ENCODE measurements around the gene KRTAP5-1. TPM values are rescaled to one million over a fixed set of nuclear protein-coding genes. Genes with fewer than 3 reads are reported as not detected.
"Not testable (repeated sequence)": the region's sequence is repeated elsewhere in the genome, so short reads cannot be mapped to it uniquely, and the experiment has no call there.

KRTAP5-1 gene
- total and polyA plus RNA-seq, 2 donors = not detected

DNA sequence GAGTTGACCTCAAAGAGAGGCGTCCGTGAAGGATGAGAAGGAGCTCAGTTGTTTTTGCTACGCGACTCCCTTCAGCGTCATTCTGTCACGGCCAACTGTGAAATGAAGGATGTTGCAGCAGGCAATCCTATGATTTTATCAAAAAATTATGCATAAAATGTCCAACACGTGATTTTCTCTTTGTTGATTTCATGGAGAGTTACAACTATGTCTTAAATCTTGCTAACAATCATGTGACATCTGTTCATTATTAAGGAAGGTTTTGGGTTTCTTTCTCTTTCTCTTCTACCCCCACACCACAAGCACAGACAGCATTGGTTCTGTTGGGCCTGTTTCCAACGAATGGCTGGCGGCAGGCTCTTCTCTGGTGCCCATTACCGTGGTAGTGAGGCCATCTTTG is 33.1 kb upstream of the KRTAP5-1 start:
- H3K36me3 ChIP-seq (ENCODE audit: insufficient read depth) = no peaks in the 10 kb centered on the region
- no peak for DNase-seq (ENCODE audit: extremely low spot score)
- H3K27ac ChIP-seq (ENCODE audit: low read depth) = no peak overlapping the region
- no peak overlapping the region for H3K4me3 ChIP-seq (ENCODE audit: low read depth, low read length)
- WGBS = 80% methylated on average over 10 of the region's 10 CpGs
- H3K4me1 ChIP-seq (ENCODE audit: insufficient read depth) = no peaks in the 10 kb centered on the region

- no peak within 1 kb of the TSS for H3K4me3 ChIP-seq (ENCODE audit: low read depth, low read length)
- H3K27ac ChIP-seq (ENCODE audit: low read depth) = no peak within 1 kb of the TSS
- H3K36me3 ChIP-seq (ENCODE audit: insufficient read depth) = no peaks in the 10 kb centered on the region
- WGBS = 68% methylated on average over 4 of the region's 4 CpGs
- DNase-seq (ENCODE audit: extremely low spot score) = no peak
- no peaks in the 10 kb centered on the region for H3K4me1 ChIP-seq (ENCODE audit: insufficient read depth)
Measured at GRCh38 chr11:1608363-1608762, 23.3 kb upstream of the KRTAP5-1 start, which contains the start of gene KRTAP5-3. KRTAP5-3 (minus strand) TSS chr11:1608463; CDS start chr11:1608385, 78 bp downstream.

- H3K4me1 ChIP-seq (ENCODE audit: insufficient read depth); DNase-seq (ENCODE audit: extremely low spot score): not testable (repeated sequence)
- WGBS = 32% methylated on average over 5 of the region's 5 CpGs
Measured at GRCh38 chr11:1607901-1608300, 22.8 kb upstream of the KRTAP5-1 start.

DNA sequence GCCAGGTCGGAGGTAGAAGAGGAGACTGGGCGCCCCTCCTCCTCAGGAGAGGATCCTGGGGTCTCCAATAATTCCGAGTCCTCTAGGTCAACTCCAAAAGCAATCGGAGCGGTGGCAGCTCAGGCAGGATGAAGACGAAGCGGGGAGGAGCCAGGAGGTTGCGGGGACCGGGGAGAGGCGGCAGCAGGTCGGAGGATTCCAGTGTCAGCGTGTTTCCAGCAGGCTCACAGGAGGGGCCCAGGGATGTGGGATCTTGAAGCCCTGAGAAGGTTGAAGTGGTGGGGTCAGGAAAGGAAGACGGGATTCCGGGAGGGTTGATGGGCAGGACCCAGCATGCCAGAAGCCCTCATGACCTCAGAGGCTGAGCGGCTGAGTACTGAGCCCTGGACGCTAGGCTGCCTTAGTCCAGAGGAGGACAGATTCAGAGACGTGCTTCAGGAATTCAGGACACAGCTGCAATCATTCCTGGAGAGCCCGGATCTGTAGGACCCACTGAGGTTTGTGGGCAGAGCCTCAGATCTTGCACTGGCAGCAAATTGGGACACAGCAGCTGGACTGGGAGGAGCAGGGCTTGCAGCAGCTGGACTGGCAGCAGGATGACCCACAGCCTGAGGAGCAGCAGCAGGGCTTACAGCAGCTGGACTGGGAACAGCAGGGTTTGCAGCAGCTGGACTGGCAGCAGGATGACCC is 22.2 kb upstream of the KRTAP5-1 start:
- not testable (repeated sequence) for DNase-seq (ENCODE audit: extremely low spot score); H3K4me3 ChIP-seq (ENCODE audit: low read depth, low read length); H3K36me3 ChIP-seq (ENCODE audit: insufficient read depth); H3K4me1 ChIP-seq (ENCODE audit: insufficient read depth); H3K27ac ChIP-seq (ENCODE audit: low read depth)
- WGBS = 26% methylated on average over 18 of the region's 18 CpGs

More at GRCh38 chr11:1607901-1608300, 22.8 kb upstream of the KRTAP5-1 start:
- not testable (repeated sequence) for H3K36me3 ChIP-seq (ENCODE audit: insufficient read depth); H3K4me3 ChIP-seq (ENCODE audit: low read depth, low read length); H3K27ac ChIP-seq (ENCODE audit: low read depth)

- not testable (repeated sequence) for H3K4me3 ChIP-seq (ENCODE audit: low read depth, low read length); H3K27ac ChIP-seq (ENCODE audit: low read depth); H3K36me3 ChIP-seq (ENCODE audit: insufficient read depth); DNase-seq (ENCODE audit: extremely low spot score); H3K4me1 ChIP-seq (ENCODE audit: insufficient read depth)
- 88% methylated on average over 13 of the region's 13 CpGs for WGBS
Measured at GRCh38 chr11:1605923-1606322, 20.8 kb upstream of the KRTAP5-1 start.

DNA sequence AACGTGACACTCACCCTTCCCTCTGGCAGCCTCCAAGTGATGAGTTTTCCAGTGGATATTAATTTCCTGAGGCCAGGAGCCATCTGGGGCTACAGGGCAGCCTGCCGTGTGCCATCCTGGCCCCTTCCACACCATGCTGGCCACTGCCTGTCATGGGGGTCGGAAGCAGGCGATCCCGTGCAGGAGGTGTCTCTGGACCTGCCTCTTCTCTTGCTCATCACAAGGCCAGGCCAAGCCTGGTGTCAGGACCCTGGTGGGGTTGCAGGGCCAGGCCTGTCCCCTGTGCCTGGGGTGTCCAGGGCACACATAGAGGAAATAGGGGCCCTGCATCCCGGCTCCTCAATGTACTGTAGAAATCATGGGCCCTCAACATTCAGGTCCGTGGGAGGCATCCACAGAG is 19.6 kb upstream of the KRTAP5-1 start:
- 85% methylated on average over 7 of the region's 7 CpGs for WGBS
- Histone ChIP-seq H3K36me3 (ENCODE audit: insufficient read depth) (no peaks in the 10 kb centered on the region), H3K4me3 (ENCODE audit: low read depth, low read length) (no peak overlapping the region), H3K4me1 (ENCODE audit: insufficient read depth) (no peaks in the 10 kb centered on the region), H3K27ac (ENCODE audit: low read depth) (no peak overlapping the region)
- no peak for DNase-seq (ENCODE audit: extremely low spot score)

- Histone ChIP-seq H3K4me3 (ENCODE audit: low read depth, low read length) (no peak overlapping the region), H3K27ac (ENCODE audit: low read depth) (no peak overlapping the region), H3K4me1 (ENCODE audit: insufficient read depth) (no peaks in the 10 kb centered on the region), H3K36me3 (ENCODE audit: insufficient read depth) (no peaks in the 10 kb centered on the region)
- WGBS = 91% methylated on average over 11 of the region's 11 CpGs
- no peak for DNase-seq (ENCODE audit: extremely low spot score)
Measured at GRCh38 chr11:1604181-1604580, 19.1 kb upstream of the KRTAP5-1 start.

DNA sequence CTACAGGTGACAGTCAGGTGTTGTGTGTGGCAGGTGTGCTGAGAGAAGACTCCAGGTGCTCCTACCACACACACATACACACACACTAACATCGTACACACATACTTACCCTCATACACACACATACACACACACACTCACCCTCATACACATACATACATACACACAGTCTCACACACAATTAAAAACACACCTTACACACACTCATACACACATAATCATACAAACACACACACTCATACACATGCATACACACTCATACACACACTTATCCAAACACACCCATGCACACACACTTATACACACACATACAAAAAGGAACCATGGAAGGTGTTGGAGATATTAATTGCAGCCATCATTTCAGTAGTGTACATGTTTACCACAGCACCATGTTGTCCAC is 18.5 kb upstream of the KRTAP5-1 start:
- Histone ChIP-seq H3K36me3 (ENCODE audit: insufficient read depth) (no peaks in the 10 kb centered on the region), H3K4me1 (ENCODE audit: insufficient read depth) (no peaks in the 10 kb centered on the region), H3K4me3 (ENCODE audit: low read depth, low read length) (no peak overlapping the region), H3K27ac (ENCODE audit: low read depth) (no peak overlapping the region)
- no peak for DNase-seq (ENCODE audit: extremely low spot score)
- 86% methylated on average over 1 of the region's 1 CpG for WGBS

DNA sequence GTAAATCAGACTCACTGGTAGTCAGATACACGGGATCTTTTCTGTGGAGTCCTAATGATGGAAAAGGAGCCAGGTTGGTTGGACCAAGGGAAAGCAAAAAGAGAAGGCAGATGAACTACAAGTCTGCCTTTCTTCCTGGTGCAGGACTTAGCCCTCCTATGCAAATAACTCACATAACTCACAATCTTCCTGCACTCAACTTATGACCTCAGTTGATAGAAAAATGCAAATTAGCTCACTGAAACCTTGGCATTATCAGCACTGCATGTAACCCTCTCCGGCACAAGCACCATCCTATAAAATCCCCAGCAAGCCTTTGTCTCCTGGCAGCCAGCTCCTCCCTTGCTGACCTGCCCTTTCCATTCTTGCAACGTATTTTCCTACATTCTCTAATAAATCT is 16.6 kb upstream of the KRTAP5-1 start:
- not testable (repeated sequence) for H3K4me3 ChIP-seq (ENCODE audit: low read depth, low read length); H3K4me1 ChIP-seq (ENCODE audit: insufficient read depth); H3K36me3 ChIP-seq (ENCODE audit: insufficient read depth); H3K27ac ChIP-seq (ENCODE audit: low read depth); DNase-seq (ENCODE audit: extremely low spot score)
- WGBS = 47% methylated on average over 3 of the region's 3 CpGs

GRCh38 chr11:1600626-1601025 is 15.5 kb upstream of the KRTAP5-1 start:
- Histone ChIP-seq H3K36me3 (ENCODE audit: insufficient read depth) (no peaks in the 10 kb centered on the region), H3K4me1 (ENCODE audit: insufficient read depth) (no peaks in the 10 kb centered on the region), H3K27ac (ENCODE audit: low read depth) (no peak overlapping the region), H3K4me3 (ENCODE audit: low read depth, low read length) (no peak overlapping the region)
- DNase-seq (ENCODE audit: extremely low spot score) = no peak
- WGBS = 74% methylated on average over 5 of the region's 5 CpGs

DNA sequence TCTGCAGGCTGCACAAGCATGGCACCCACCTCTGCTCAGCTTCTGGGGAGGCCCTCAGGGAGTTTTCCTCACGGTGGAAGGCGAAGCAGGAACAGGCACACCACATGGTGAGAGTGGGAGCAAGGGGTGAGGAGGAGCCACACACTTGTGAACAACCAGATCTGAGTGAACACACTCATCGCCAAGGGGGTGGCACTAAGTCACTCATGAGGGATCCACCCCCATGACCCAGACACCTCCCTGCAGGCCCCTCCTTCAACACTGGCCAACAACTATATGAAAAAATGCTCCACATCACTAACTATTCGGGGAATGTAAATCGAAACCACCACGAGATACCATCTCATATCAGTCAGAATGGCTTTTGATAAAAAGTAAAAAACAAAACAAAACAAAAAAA is 13.7 kb upstream of the KRTAP5-1 start:
- H3K4me3 ChIP-seq (ENCODE audit: low read depth, low read length) = no peak overlapping the region
- 61% methylated on average over 6 of the region's 6 CpGs for WGBS
- no peak overlapping the region for H3K27ac ChIP-seq (ENCODE audit: low read depth)
- DNase-seq (ENCODE audit: extremely low spot score) = no peak
- no peaks in the 10 kb centered on the region for H3K4me1 ChIP-seq (ENCODE audit: insufficient read depth)
- H3K36me3 ChIP-seq (ENCODE audit: insufficient read depth) = no peaks in the 10 kb centered on the region

DNA sequence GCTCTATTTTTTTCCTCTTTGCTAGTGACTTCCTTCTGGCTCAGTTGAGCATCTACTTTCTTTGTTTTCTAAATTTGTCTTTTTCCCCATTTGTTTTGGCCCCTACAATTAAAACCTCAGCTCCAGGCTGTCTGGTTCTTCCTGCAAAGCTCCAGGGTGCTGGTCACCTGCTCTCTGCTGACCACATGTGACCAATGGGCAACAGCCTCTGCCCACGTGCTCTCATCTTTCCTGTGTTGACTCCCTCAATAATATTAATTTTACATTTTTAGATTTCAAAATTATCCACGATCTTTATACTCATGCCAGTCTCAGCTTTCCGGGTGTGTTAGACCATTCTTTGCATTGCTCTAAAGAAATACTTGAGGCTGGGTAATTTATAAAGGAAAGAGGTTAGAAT is 13.3 kb upstream of the KRTAP5-1 start:
- WGBS = 75% methylated on average over 3 of the region's 3 CpGs
- H3K36me3 ChIP-seq (ENCODE audit: insufficient read depth) = not testable (repeated sequence)

DNA sequence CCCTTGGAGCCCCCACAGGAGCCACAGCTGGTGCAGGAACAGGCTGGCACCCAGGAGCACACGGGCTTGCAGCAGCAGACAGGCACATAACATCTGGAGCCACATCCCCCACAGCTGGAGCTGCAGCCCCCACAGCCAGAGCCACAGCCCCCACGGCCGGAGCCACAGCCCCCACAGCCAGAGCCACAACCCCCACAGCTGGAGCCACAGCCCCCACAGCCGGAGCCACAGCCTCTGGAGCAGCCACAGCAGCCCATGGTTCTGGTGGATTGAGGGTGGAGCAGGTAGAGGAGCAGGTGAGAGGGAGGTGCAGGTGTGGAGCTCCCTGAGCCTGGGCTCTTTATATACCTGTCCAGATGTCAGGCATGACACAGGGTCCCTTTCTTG is 12.9 kb upstream of the KRTAP5-1 start, which contains the start of gene KRTAP5-2:
Gene KRTAP5-2, minus strand, starts transcription at position 301 of the 387 bp plus-strand sequence. Its CDS starts 44 bp downstream, at position 257.
- WGBS = 66% methylated on average over 4 of the region's 4 CpGs
- Histone ChIP-seq H3K36me3 (ENCODE audit: insufficient read depth) (no peaks in the 10 kb centered on the region), H3K4me3 (ENCODE audit: low read depth, low read length) (no peak within 1 kb of the TSS), H3K27ac (ENCODE audit: low read depth) (no peak within 1 kb of the TSS), H3K4me1 (ENCODE audit: insufficient read depth) (no peaks in the 10 kb centered on the region)
- DNase-seq (ENCODE audit: extremely low spot score) = no peak

More for the DNA sequence above, 13.3 kb upstream of the KRTAP5-1 start:
- H3K4me1 ChIP-seq (ENCODE audit: insufficient read depth); H3K4me3 ChIP-seq (ENCODE audit: low read depth, low read length); H3K27ac ChIP-seq (ENCODE audit: low read depth); DNase-seq (ENCODE audit: extremely low spot score): not testable (repeated sequence)

DNA sequence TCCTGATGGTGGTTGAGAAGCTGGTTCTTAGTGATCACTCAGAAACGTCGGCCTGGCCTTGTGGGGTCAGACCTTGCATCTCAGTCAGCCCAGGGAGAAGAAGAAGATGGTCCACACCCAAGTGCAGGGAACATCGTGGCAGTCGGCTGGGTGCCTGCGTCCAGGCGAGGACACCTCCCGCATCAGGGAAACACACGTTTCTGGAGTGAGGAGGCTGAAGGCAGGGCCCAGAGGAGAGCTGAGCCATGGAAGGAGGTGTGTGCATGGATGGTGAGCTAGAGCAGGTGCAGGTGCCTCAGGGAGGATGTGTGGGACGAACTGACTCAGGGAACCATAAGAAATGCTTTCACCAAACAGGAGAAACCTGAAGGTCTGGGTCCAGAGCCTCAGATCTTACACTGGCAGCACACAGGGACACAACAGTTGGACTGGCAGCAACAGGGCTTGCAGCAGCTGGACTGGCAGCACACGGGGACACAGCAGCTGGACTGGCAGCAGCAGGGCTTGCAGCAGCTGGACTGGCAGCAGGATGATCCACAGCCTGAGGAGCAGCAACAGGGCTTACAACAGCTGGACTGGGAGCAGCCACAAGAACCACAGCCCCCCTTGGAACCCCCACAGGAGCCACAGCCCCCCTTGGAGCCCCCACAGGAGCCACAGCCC is 12.4 kb upstream of the KRTAP5-1 start:
- H3K27ac ChIP-seq (ENCODE audit: low read depth) = no peak overlapping the region
- DNase-seq (ENCODE audit: extremely low spot score) = no peak
- 81% methylated on average over 10 of the region's 10 CpGs for WGBS
- H3K36me3 ChIP-seq (ENCODE audit: insufficient read depth) = no peaks in the 10 kb centered on the region
- H3K4me1 ChIP-seq (ENCODE audit: insufficient read depth) = no peaks in the 10 kb centered on the region
- H3K4me3 ChIP-seq (ENCODE audit: low read depth, low read length) = no peak overlapping the region
